Calu3 (cell line): Measurements from ENCODE around the gene EFNA3. TPM values are rescaled to one million over a fixed set of nuclear protein-coding genes. Genes with fewer than 3 reads are reported as not detected.

Experiments used
- BruUV-seq: library from RNA; stranded (reverse); fragments of 400-500 nt; replicated peaks from 2 replicates; lab custom pipeline; 2021; lab: Mats Ljungman, UMichigan
- CTCF ChIA-PET: fragments of 300-600 bp; sonication (Branson Sonifier 250); formaldehyde crosslinking; loops from one replicate; lab custom pipeline; 2022; ENCODE audit warnings: antibody characterized with exemption; lab: Charles Lee
- DNase-seq: peaks from one replicate; pipeline ENCODE4 v3.0.0; 2022
- H3K27ac Mint-ChIP-seq: one replicate; pipeline ENCODE4 v1.8.0; 2022; ENCODE audit warnings: mixed read lengths; ENCODE audit not compliant: unreplicated experiment
- H3K27me3 Mint-ChIP-seq: one replicate; pipeline ENCODE4 v1.8.0; 2022; ENCODE audit warnings: mixed read lengths; ENCODE audit not compliant: unreplicated experiment
- H3K36me3 Mint-ChIP-seq: one replicate; pipeline ENCODE4 v1.8.0; 2022; ENCODE audit warnings: mild to moderate bottlenecking, moderate library complexity, mixed read lengths; ENCODE audit not compliant: insufficient read depth, unreplicated experiment
- H3K4me1 Mint-ChIP-seq: one replicate; pipeline ENCODE4 v1.8.0; 2022; ENCODE audit warnings: mild to moderate bottlenecking, low read depth, mixed read lengths; ENCODE audit not compliant: unreplicated experiment
- H3K4me3 Mint-ChIP-seq: one replicate; pipeline ENCODE4 v1.8.0; 2022; ENCODE audit warnings: mild to moderate bottlenecking, low read depth, moderate library complexity, mixed read lengths; ENCODE audit not compliant: unreplicated experiment
- H3K9me3 Mint-ChIP-seq: one replicate; pipeline ENCODE4 v1.8.0; 2022; ENCODE audit warnings: low read depth, mixed read lengths; ENCODE audit not compliant: unreplicated experiment
- intact Hi-C: fragments of 100-400 bp; cut with micrococcal nuclease; formaldehyde crosslinking; loops from one replicate; pipeline ENCODE4 v1.10.0; 2022; ENCODE audit not compliant: unreplicated experiment
- total RNA-seq: library from RNA; stranded (reverse); gene quantifications from 2 replicates; pipeline ENCODE4 v1.2.3, GENCODE V29; 2022
- TF ChIP-seq, protein P1 (sequence below): fragments of 200-600 bp; IDR thresholded peaks from one replicate; pipeline ENCODE4 v1.8.0; 2022; ENCODE audit warnings: antibody characterized with exemption; ENCODE audit not compliant: unreplicated experiment

EFNA3 gene
- total RNA-seq, 1 experiment from 2014 or later, result 1.7 TPM

DNA sequence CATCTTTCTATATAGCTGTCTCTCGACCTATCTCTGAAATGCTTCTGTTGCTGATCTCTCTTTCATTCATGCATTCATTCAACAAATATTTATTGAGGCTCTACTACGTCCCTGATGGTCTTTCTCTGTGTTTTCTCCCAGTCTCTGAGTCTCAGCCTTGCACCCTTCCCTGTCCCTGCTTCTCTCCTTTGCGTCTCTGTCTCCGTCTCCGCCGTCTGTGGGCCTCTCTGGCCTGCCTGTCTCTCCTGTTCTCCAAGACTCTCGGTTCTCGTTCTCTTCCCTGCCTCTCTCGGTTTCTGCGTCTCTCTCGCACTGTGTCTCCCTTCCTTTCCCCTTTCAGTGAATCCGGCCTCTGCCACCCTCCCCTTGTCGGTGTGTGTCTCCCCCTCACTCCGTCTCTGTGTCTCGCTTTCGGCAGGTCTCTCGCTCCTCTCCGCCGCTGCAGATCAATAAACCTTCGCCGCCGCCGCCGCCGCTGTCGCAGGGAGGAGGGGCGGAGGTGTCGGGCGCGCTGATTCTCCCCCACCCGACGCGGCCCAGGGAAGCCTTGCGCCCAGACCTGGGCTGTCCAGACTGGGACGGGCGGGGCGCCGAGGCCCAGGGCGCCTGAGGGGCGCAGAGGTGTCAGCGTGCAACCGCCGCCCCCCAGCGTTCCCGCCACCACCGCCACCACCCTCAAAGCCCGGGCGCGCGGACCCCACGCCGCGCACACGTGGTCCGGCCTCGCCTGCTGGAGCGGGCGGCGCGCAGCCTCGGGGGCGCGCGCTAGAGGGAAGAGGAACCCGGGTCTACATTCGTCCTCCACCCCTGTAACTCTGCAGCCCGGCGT, 3.0 kb downstream of the EFNA3 start:
- Mint-ChIP-seq H3K9me3 (no peaks in the 10 kb centered on the region), H3K4me3 (peak overlapping the region; percentile 55), H3K27me3 (peaks cover 64% of the 10 kb centered on the region), H3K27ac (peak overlapping the region; percentile 5), H3K36me3 (peaks cover 46% of the 10 kb centered on the region), H3K4me1 (peaks cover 64% of the 10 kb centered on the region)
- intact Hi-C loops, result loop anchor here (5.0 kb wide), 1 partner anchor 34 kb away; no protein-coding TSS in a partner anchor
- no peak for DNase-seq
- TF ChIP-seq, protein P1, sequence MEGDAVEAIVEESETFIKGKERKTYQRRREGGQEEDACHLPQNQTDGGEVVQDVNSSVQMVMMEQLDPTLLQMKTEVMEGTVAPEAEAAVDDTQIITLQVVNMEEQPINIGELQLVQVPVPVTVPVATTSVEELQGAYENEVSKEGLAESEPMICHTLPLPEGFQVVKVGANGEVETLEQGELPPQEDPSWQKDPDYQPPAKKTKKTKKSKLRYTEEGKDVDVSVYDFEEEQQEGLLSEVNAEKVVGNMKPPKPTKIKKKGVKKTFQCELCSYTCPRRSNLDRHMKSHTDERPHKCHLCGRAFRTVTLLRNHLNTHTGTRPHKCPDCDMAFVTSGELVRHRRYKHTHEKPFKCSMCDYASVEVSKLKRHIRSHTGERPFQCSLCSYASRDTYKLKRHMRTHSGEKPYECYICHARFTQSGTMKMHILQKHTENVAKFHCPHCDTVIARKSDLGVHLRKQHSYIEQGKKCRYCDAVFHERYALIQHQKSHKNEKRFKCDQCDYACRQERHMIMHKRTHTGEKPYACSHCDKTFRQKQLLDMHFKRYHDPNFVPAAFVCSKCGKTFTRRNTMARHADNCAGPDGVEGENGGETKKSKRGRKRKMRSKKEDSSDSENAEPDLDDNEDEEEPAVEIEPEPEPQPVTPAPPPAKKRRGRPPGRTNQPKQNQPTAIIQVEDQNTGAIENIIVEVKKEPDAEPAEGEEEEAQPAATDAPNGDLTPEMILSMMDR, result no peak
- CTCF ChIA-PET, result interaction anchor here (0.9 to 1.6 kb wide), 2 partner anchors 11 to 21 kb away, joined by 5 to 6 read pairs; no protein-coding TSS in a partner anchor
- BruUV-seq, result no TSS peak

DNA sequence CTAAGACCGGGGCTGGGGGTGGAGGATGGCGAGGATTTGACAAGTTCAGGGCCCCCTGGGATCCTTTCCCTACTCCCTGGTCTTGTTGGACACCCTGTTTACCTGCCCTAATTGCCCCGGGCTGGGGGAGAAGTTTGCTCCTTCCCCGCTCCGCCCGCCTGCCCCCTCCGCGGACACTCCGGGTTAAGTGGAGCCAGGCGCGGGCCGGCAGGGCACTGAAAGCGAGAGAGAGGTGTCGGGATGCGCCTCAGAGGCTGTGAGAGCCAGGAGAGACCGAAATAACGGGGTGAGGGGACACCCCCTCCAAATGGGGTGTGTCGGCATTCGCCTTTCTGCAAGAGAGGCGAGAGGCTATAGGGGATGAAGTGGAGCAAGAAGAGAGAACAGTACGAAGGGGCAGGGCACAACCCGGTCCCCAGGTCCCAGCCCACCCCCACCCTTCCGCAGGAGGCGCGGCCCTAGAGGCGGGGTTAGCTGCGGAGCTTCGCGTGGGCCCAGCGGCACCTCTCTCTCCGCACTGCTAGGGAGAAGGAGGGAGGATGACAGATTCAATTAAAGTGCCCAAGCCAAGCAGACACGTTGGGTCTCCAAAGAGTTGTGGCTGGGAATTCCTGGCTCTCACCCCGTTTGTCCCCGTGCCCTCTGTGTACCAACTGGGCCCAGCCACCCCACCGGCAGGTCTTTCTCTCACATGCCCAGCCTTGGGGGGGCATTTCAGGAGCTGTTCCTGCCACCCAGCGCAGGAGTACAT, 3.8 kb downstream of the EFNA3 start:
- peaks cover 46% of the 10 kb centered on the region for H3K36me3 Mint-ChIP-seq
- peaks cover 61% of the 10 kb centered on the region for H3K4me1 Mint-ChIP-seq
- no TSS peak for BruUV-seq
- TF ChIP-seq, protein P1, result no peak
- intact Hi-C loops, result loop anchor here (5.0 kb wide), 1 partner anchor 35 kb away; no protein-coding TSS in a partner anchor
- CTCF ChIA-PET, result interaction anchor here (1.0 kb wide), 1 partner anchor 65 kb away, joined by 4 read pairs; no protein-coding TSS in a partner anchor
- no peak for DNase-seq
- no peak overlapping the region for H3K27ac Mint-ChIP-seq
- H3K9me3 Mint-ChIP-seq, result no peaks in the 10 kb centered on the region
- H3K4me3 Mint-ChIP-seq, result peak overlapping the region; percentile 55
- peaks cover 58% of the 10 kb centered on the region for H3K27me3 Mint-ChIP-seq

DNA sequence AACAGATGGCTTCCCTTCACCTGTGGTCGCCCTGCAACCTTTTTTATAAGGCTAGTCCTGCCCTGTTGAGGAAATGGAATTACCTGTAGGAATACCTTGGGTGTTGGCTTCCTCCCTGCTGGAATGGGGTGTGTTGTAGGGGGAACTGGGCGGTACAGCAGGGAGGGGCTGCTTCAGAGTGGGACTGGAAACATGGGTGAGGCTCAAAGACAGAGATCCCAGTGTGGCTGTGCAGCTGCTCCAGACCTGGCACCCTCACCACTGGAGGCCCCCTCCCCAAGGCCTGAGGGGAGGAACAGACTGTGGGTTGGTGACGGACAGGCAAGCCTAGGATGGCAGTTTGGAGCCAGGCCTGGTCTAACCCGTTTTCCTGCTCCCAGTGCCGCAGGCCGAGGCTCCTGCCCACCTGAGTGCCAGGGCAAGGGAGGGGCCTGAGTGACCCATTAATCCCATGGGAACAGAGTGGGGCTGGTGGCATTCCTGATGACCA, 4.5 kb downstream of the EFNA3 start:
- no TSS peak for BruUV-seq
- no peak overlapping the region for H3K27ac Mint-ChIP-seq
- peak overlapping the region; percentile 55 for H3K4me3 Mint-ChIP-seq

More for the DNA sequence above, 4.5 kb downstream of the EFNA3 start:
- peak; percentile 65 for DNase-seq
- intact Hi-C loops, result loop anchor here (5.0 kb wide), 1 partner anchor 36 kb away; no protein-coding TSS in a partner anchor
- Mint-ChIP-seq H3K4me1 (peaks cover 55% of the 10 kb centered on the region), H3K27me3 (peaks cover 58% of the 10 kb centered on the region), H3K9me3 (no peaks in the 10 kb centered on the region), H3K36me3 (peaks cover 46% of the 10 kb centered on the region)
- CTCF ChIA-PET, result interaction anchor here (1.0 kb wide), 1 partner anchor 65 kb away, joined by 4 read pairs; no protein-coding TSS in a partner anchor
- TF ChIP-seq, protein P1, result no peak
